IMR-90 (cell line): ENCODE measurements around the gene C22orf31. TPM values are rescaled to one million over a fixed set of nuclear protein-coding genes. Genes with fewer than 3 reads are reported as not detected.
A peak's percentile ranks its signal among the peaks of the same experiment; 100 is the strongest.

Experiments used
- ATAC-seq: fragments of 200-7000 bp; cut with Tn5 transposase; 2 replicates; pipeline ENCODE4 v1.9.1; 2020; ENCODE audit warnings: low read depth, mild to moderate bottlenecking, moderate library complexity
- BruUV-seq: library from RNA; stranded (reverse); fragments of 400-500 nt; replicated peaks from 2 replicates; lab custom pipeline; 2021; lab: Mats Ljungman, UMichigan
- CTCF ChIA-PET: fragments of 300-600 bp; formaldehyde crosslinking; extraction: SDS; loops from one replicate; lab custom pipeline; 2021; ENCODE audit warnings: antibody characterized with exemption; lab: Yijun Ruan, JAX
- POLR2A ChIA-PET: fragments of 300-600 bp; sonication (Branson Sonifier 250); formaldehyde crosslinking; loops from one replicate; lab custom pipeline; 2022; ENCODE audit warnings: antibody characterized with exemption; ENCODE audit not compliant: unreplicated experiment; lab: Charles Lee
- DNase-seq: peaks from one replicate; pipeline ENCODE4 v3.0.0; 2013
- H2AFZ ChIP-seq: replicated peaks from 2 replicates; pipeline ENCODE3; 2013; ENCODE audit warnings: low read length, mild to moderate bottlenecking; ENCODE audit not compliant: poor library complexity
- H2AK5ac ChIP-seq: 2 replicates; pipeline ENCODE4 v1.6.1; 2013; ENCODE audit warnings: low read depth, low read length, inconsistent platforms
- H2AK9ac ChIP-seq: replicated peaks from 2 replicates; pipeline ENCODE3; 2013; ENCODE audit warnings: mild to moderate bottlenecking, low read depth, low read length, moderate library complexity; ENCODE audit not compliant: poor library complexity
- H2BK120ac ChIP-seq: 2 replicates; pipeline ENCODE4 v1.6.1; 2013; ENCODE audit warnings: low read depth, low read length, inconsistent platforms
- H2BK15ac ChIP-seq: 3 replicates; pipeline ENCODE4 v1.6.1; 2013; ENCODE audit warnings: low read depth, low read length, inconsistent platforms
- H2BK20ac ChIP-seq: 2 replicates; pipeline ENCODE4 v1.6.1; 2013; ENCODE audit warnings: low read depth, mild to moderate bottlenecking, inconsistent platforms, low read length, moderate library complexity
- H2BK5ac ChIP-seq: 2 replicates; pipeline ENCODE4 v1.6.1; 2013; ENCODE audit warnings: mild to moderate bottlenecking, low read depth, low read length, inconsistent platforms; ENCODE audit not compliant: poor library complexity, severe bottlenecking
- H3K14ac ChIP-seq: replicated peaks from 2 replicates; pipeline ENCODE4 v1.6.1; 2013; ENCODE audit warnings: low read depth, low read length, inconsistent platforms
- H3K18ac ChIP-seq: 2 replicates; pipeline ENCODE4 v1.6.1; 2013; ENCODE audit warnings: low read depth, low read length, control low read depth
- H3K23ac ChIP-seq: 2 replicates; pipeline ENCODE4 v1.6.1; 2013; ENCODE audit warnings: low read depth, low read length, inconsistent platforms
- H3K27ac ChIP-seq: 2 replicates; pipeline ENCODE4 v1.5.1; 2013; ENCODE audit warnings: mild to moderate bottlenecking, control low read depth, low read length; ENCODE audit not compliant: insufficient read depth
- H3K27me3 ChIP-seq: 2 replicates; pipeline ENCODE4 v1.6.1; 2013; ENCODE audit warnings: low read length; ENCODE audit not compliant: control insufficient read depth, insufficient read depth
- H3K36me3 ChIP-seq: 2 replicates; pipeline ENCODE4 v1.6.1; 2013; ENCODE audit warnings: low read length, mixed read lengths; ENCODE audit not compliant: control insufficient read depth, insufficient read depth
- H3K4ac ChIP-seq: 2 replicates; pipeline ENCODE4 v1.6.1; 2013; ENCODE audit warnings: low read depth, low read length, inconsistent platforms
- H3K4me1 ChIP-seq: 2 replicates; pipeline ENCODE4 v1.6.1; 2013; ENCODE audit warnings: low read length, mixed read lengths; ENCODE audit not compliant: control insufficient read depth, insufficient read depth
- H3K4me2 ChIP-seq: 2 replicates; pipeline ENCODE4 v1.6.1; 2013; ENCODE audit warnings: low read depth, mild to moderate bottlenecking, control low read depth, low read length, moderate library complexity
- H3K4me3 ChIP-seq: 2 replicates; pipeline ENCODE4 v1.5.1; 2013; ENCODE audit warnings: low read depth, mild to moderate bottlenecking, control low read depth, low read length, moderate library complexity; ENCODE audit not compliant: insufficient read depth
- H3K56ac ChIP-seq: 2 replicates; pipeline ENCODE4 v1.6.1; 2013; ENCODE audit warnings: low read length, inconsistent platforms; ENCODE audit not compliant: insufficient read depth; ENCODE audit errors: extremely low read depth
- H3K79me1 ChIP-seq, 2 experiments: 2 replicates each; pipeline ENCODE4 v1.6.1; 2013; ENCODE audit warnings: low read length in 2 of 2, inconsistent platforms in 1 of 2, low read depth in 1 of 2
- H3K9ac ChIP-seq: 2 replicates; pipeline ENCODE4 v1.6.1; 2013; ENCODE audit warnings: low read depth, low read length, control low read depth
- H3K9me1 ChIP-seq: 2 replicates; pipeline ENCODE4 v1.6.1; 2013; ENCODE audit warnings: low read length, inconsistent platforms; ENCODE audit not compliant: insufficient read depth
- H3K9me3 ChIP-seq: 2 replicates; pipeline ENCODE4 v1.6.1; 2013; ENCODE audit warnings: low read length; ENCODE audit not compliant: control insufficient read depth, insufficient read depth
- H4K20me1 ChIP-seq: 2 replicates; pipeline ENCODE4 v1.6.1; 2013; ENCODE audit warnings: low read length, inconsistent platforms; ENCODE audit not compliant: insufficient read depth
- H4K5ac ChIP-seq: 2 replicates; pipeline ENCODE4 v1.6.1; 2013; ENCODE audit warnings: mild to moderate bottlenecking, low read depth, low read length, control low read depth
- H4K8ac ChIP-seq, 2 experiments: 2 replicates each; pipeline ENCODE4 v1.6.1; 2013; ENCODE audit warnings: low read depth in 2 of 2, low read length in 2 of 2, control low read depth in 1 of 2, inconsistent platforms in 1 of 2
- H4K91ac ChIP-seq: 2 replicates; pipeline ENCODE4 v1.6.1; 2013; ENCODE audit warnings: low read depth, low read length, inconsistent platforms; ENCODE audit not compliant: insufficient read depth
- CHD1 ChIP-seq: IDR thresholded peaks from 2 replicates; pipeline ENCODE4 v1.6.1; 2012; ENCODE audit warnings: low read depth, low read length, improper control_type of control experiment
- ELK1 ChIP-seq: fragments of 150-350 bp; IDR thresholded peaks from 2 replicates; pipeline ENCODE4 v1.6.1; 2016; ENCODE audit warnings: low read depth, mild to moderate bottlenecking, low read length, moderate library complexity, borderline replicate concordance
- FOS ChIP-seq: fragments of 150-350 bp; IDR thresholded peaks from 2 replicates; pipeline ENCODE4 v1.6.1; 2016; ENCODE audit warnings: low read depth, low read length
- MAFK ChIP-seq: IDR thresholded peaks from 2 replicates; pipeline ENCODE4 v1.6.1; 2012; ENCODE audit warnings: low read depth, low read length, improper control_type of control experiment
- SMC3 ChIP-seq: fragments of 150-350 bp; IDR thresholded peaks from 2 replicates; pipeline ENCODE4 v1.6.1; 2016; ENCODE audit warnings: low read depth, mild to moderate bottlenecking, antibody characterized with exemption, low read length, moderate library complexity
- WGBS, 2 experiments: methylation state at CpG; one replicate each; pipeline versions ENCODE4 v1.1.5 to v1.1.7; 2013; ENCODE audit warnings: missing lambda C conversion rate in 2 of 2; ENCODE audit not compliant: insufficient read length in 1 of 2; ENCODE audit errors: extremely low coverage in 2 of 2; 5-methylcytosine and 5-hydroxymethylcytosine counted together
- dilution Hi-C: fragments of 300-500 bp; cut with HindIII; formaldehyde crosslinking; loops from one replicate; pipeline ENCODE4 v1.14.3; 2018; ENCODE audit warnings: low sequenced_read_pairs; ENCODE audit not compliant: unreplicated experiment
- in situ Hi-C: fragments of 300-500 bp; cut with MboI; formaldehyde crosslinking; loops from 3 replicates; pipeline ENCODE4 v1.14.3; 2019; ENCODE audit warnings: low sequenced_read_pairs, inconsistent platforms, mixed read lengths
- intact Hi-C: fragments of 100-400 bp; cut with micrococcal nuclease; formaldehyde crosslinking; loops from 2 replicates; pipeline ENCODE4 v1.10.0; 2022
- polyA plus RNA-seq, 3 experiments: library from polyadenylated mRNA; depleted of rRNA; stranded (reverse); fragments of >200 nt; gene quantifications; 2 replicates each; pipeline ENCODE4 v1.2.3, GENCODE V29; 2012; ENCODE audit warnings: low replicate concordance in 1 of 3
- total RNA-seq: library from RNA; depleted of rRNA; stranded (reverse); fragments of >200 nt; gene quantifications from 2 replicates; pipeline ENCODE4 v1.2.3, GENCODE V29; 2012
- TF ChIP-seq, protein P1 (sequence below): fragments of 150-350 bp; IDR thresholded peaks from 2 replicates; pipeline ENCODE4 v1.6.1; 2017; ENCODE audit warnings: mild to moderate bottlenecking, antibody characterized with exemption, low read length, low read depth

The C22orf31 gene
- total and polyA plus RNA-seq, 2 of the 4 experiments (the other 2 are of a cell fraction) = not detected

DNA sequence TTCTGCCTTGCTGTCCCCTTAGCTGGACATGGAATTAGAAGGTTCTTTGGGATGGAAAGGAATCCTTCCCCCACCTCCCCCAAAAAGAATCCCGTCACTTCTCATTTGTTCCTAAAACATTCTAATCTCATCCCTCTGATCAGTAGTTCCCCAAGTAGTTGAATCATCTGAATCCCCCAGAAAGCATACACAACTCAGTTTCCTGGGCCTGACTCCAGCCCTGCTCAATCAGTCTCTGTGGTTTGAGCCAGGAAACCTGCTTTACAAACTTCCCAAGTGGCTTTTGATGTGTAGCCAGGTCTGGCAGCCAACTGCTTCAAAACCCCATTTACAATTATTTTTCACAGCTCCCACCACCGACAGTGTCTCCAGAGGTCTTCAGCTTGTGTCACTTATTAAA is 20.2 kb downstream of the C22orf31 start:
- TF ChIP-seq FOS (peak; percentile 87; the same call in 1 of the 2 replicates), MAFK (no peak), ELK1 (no peak), CHD1 (no peak), SMC3 (no peak)
- TF ChIP-seq, protein P1, sequence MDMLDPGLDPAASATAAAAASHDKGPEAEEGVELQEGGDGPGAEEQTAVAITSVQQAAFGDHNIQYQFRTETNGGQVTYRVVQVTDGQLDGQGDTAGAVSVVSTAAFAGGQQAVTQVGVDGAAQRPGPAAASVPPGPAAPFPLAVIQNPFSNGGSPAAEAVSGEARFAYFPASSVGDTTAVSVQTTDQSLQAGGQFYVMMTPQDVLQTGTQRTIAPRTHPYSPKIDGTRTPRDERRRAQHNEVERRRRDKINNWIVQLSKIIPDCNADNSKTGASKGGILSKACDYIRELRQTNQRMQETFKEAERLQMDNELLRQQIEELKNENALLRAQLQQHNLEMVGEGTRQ = no peak
- no peak overlapping the region for H3K4me3 ChIP-seq
- H3K79me1 ChIP-seq = peaks cover 0 to 5% of the 10 kb centered on the region in 2 experiments; a peak in 2 of 4 replicates
- no peaks in the 10 kb centered on the region for H3K36me3 ChIP-seq
- H3K27me3 ChIP-seq = no peaks in the 10 kb centered on the region
- ChIA-PET POLR2A (no interaction called here), CTCF (interaction anchor here (0.5 to 2.0 kb wide), 5 partner anchors 10 to 204 kb away, joined by 3 to 21 read pairs (median 3); no protein-coding TSS in a partner anchor)
- H2BK120ac ChIP-seq = peak overlapping the region; percentile 0; the same call in 1 of the 2 replicates
- peak; percentile 82 for DNase-seq
- H3K9me3 ChIP-seq = no peaks in the 10 kb centered on the region
- H3K4ac ChIP-seq = peak overlapping the region; percentile 0; the same call in 1 of the 2 replicates
- BruUV-seq = no TSS peak
- no peak overlapping the region for H3K23ac ChIP-seq
- ATAC-seq = peak; percentile 16
- H2BK5ac ChIP-seq = no peak overlapping the region
- H3K4me1 ChIP-seq = peaks cover 12% of the 10 kb centered on the region
- no peak overlapping the region for H3K9ac ChIP-seq
- no peak overlapping the region for H2AK9ac ChIP-seq
- H3K27ac ChIP-seq = no peak overlapping the region
- dilution Hi-C loops (no loop called here), intact Hi-C loops (no loop called here), in situ Hi-C loops (loop anchor here (10.0 kb wide), 1 partner anchor 203 kb away; no protein-coding TSS in a partner anchor)
- H3K56ac ChIP-seq = no peak overlapping the region
- H4K91ac ChIP-seq = no peak overlapping the region
- H4K20me1 ChIP-seq = peaks cover 16% of the 10 kb centered on the region
- no peak overlapping the region for H2AFZ ChIP-seq
- no peak overlapping the region for H3K18ac ChIP-seq
- WGBS, 2 experiments = no CpG with 5 or more reads among the region's 2 CpGs
- no peak overlapping the region; a peak in 1 of 4 replicates for H4K8ac ChIP-seq
- peaks cover 23% of the 10 kb centered on the region for H3K9me1 ChIP-seq
- no peak overlapping the region for H2BK15ac ChIP-seq
- H2AK5ac ChIP-seq = peak overlapping the region; percentile 15; the same call in 1 of the 2 replicates
- no peak overlapping the region for H3K14ac ChIP-seq
- peak overlapping the region; percentile 73; the same call in 1 of the 2 replicates for H2BK20ac ChIP-seq
- H4K5ac ChIP-seq = no peak overlapping the region
- H3K4me2 ChIP-seq = no peak overlapping the region
